ENCODE data around the gene MEGF6.

- TF ChIP-seq CTCF (IDR thresholded peaks at IDR 0.05), result no peak
- no peak for TF ChIP-seq ZFX (IDR thresholded peaks at IDR 0.05; ENCODE audit: borderline replicate concordance)
Observed at GRCh38 chr1:3546048-3546384, 65.3 kb downstream of the MEGF6 start.
